HG03196 (cell line): ENCODE data around the gene ZBTB24.
A peak's percentile ranks its signal among the peaks of the same experiment; 100 is the strongest.
"Not testable (repeated sequence)": the region's sequence is repeated elsewhere in the genome, so short reads cannot be mapped to it uniquely, and the experiment has no call there.

Source experiments
- ATAC-seq: cut with Tn5 transposase; IDR thresholded peaks from one replicate; pipeline ENCODE4 v1.9.1; 2021; ENCODE audit not compliant: unreplicated experiment

Gene ZBTB24

GRCh38 chr6:109472132-109472995 is 10.7 kb downstream of the ZBTB24 start:
- ATAC-seq: peak; percentile 77

- ATAC-seq: no peak
These were observed 11.8 kb downstream of the ZBTB24 start for GRCh38 chr6:109471105-109471810.

- no peak for ATAC-seq
These were observed 13.3 kb downstream of the ZBTB24 start for GRCh38 chr6:109469591-109470189.

GRCh38 chr6:109467696-109468095 is 15.3 kb downstream of the ZBTB24 start:
- ATAC-seq: no peak

DNA sequence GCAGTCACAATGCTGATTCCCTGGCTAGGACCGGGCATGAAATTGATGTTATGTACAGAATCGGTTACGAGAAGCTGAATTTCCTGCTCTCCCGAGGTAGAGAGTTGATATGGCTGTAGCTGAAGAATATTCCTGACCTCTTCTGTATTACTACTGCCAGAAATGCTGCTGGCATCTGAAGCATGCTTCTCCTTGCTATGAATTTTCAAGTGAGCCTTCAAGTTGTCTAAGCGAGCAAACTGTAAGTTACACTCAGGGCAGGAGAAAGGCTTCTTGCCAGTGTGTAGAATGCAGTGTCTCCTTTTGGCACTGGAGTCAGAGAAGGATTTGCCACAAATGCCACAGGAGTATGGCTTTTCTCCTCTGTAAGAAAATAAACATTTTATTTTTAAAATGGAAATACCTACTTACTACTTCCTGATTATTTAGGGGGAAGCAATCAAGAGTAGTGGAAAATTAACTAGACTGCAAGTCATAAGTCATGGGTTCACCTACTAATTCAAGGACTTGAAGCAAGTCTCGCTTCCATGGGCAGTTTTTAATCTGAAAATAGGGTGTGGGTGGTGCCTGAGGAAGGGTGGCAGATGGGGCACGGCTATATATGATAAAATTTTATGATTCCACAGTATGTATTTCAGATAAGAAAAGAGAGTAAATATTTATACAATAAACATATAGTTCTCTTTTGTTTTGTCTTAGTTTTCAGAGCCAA is 16.7 kb downstream of the ZBTB24 start:
- ATAC-seq: no peak

- ATAC-seq: no peak
These were observed 17.2 kb downstream of the ZBTB24 start for GRCh38 chr6:109465772-109466171.

DNA sequence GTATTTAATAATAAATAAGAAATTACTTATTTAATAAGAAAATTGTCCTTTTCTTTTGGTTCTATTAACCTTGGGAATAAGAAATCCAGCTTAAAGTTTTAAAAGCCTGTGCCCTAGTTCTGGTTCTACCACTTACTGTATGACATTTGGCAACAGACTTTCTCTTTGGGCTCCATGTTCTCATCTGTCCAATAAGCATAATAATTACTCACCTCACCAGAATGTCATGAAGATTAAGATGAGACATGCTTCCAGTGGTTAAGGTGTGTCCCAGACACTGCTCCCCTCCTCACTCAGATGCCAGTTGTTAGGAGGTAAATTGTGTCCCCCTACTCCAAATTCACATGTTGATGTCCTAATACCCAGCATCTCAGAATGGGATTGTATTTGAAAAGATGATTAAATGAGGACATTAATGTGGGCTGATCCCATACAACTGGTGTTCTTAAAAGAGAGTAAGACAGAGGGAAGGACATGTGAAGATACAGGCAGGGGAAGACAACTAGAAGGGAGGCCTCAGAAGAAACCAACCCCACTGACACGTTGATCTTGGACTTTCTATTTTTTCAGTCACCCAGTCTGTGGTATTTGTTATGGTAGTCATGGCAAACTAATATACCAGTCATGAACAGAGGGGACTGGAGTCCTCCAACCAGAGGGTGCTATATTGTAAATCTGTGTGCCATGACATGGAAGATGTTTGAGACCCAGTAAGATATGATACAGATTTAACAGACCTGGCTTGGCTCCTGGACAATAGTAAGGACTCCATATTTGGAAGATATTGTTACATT is 21.1 kb downstream of the ZBTB24 start:
- ATAC-seq: no peak

DNA sequence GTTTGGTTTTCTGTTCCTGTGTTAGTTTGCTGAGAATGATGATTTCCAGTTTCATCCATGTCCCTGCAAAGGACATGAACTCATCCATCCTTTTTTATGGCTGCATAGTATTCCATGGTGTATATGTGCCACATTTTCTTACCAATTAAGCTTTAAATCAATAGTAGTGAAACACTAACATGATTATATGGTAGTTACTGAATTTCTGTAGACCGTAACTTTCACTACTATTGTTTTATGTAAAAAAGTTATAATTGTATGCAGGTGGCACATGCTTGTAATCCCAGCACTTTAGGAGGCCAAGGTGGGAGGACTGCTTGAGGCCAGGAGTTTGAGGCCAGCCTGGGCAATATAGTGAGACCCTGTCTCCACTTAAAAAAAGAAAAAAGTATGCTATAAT is 21.8 kb downstream of the ZBTB24 start:
- not testable (repeated sequence) for ATAC-seq

GRCh38 chr6:109460161-109460829 is 22.7 kb downstream of the ZBTB24 start:
- ATAC-seq: no peak

DNA sequence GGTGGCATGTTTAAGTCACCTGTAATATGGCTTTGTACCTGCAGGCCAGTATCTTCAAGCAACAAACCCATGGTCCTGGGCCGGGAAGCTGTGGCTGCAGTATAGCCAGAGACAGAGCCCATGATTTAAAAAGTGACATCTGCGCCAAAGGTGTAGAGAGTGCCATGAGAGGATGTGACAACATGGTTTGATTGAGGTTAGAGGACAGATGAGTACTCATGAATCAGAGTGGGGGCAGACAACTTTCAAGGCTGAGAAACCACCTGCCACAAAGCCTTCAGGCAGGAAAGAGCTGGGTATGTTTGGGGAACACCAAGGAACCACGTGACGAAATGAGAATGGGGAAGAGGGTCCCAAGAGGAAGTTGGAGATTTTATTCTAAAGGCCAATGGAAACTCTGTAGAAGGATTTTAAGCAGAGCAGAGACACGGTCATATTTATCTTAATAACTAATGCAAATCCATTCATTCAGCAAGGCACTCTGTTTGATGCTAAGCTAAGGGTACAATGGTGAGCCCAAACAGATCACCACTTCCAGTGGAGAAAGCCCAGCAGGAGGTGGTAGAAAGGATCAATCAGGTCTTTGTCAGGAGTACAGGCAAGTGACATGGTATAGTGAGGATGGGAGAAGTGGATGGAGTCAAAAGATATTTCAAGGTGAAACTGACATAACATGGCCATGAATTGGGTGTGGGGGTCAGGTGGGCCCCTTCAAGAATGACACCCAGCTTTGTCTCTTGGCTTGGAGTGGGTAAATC is 24.1 kb downstream of the ZBTB24 start:
- no peak for ATAC-seq

DNA sequence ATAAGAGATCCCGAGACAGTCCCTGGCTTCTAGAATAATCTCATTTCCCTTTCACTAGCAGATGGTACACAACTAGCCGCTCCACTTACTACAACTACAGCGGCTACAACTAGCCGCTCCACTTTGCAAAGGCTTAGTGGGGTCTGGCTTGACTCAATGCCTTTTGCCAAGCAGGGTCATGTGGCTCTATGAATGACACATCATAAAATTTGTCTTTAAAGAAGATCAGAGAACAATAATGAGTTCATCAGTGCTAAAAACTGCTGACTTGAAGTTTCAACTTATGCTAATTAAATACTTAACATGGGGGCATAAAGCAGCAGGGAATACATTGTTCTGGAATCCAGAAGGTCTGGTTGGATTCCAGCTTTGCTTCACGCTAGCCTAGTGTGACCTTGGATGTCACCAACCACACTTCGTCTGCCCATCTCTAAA is 25.4 kb downstream of the ZBTB24 start:
- ATAC-seq: no peak

DNA sequence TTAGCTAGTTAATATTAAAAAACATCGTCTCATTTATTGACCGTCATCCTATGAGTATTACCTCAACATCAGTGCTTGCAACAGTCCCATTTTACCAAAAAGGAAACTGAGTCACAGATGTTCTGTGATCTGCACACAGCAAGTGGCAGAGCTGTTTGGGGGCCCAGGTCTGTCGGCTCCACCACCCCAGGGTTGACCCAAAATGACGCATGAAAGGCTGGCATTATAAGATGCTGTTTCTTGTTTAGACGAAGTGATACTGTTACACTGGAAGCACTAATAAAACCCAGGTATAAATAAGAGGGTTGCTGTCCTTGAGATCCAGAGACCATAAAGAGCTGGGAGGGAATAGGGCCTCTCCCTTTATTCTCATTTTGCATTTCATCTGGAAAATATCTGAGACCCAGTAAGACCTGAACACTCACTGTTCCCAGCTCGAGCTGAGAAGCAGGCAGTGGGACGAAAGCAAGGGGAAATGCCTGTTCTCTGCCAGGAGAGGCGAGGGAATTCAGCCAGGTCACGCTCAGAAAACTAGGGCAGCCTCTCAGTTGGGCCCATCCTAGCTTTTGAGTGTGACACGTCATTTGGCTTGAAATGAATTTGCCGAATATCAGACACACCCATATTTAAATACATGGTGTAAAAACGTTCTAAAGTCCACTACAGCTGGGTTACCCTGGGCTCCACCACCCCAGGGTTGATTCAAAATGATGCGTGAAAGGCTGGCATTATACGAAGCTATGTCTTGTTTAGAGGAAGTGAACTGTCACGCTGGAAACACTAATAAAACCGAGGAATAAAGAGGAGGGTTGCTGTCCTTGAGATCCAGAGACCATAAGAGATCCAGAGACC is 26.1 kb downstream of the ZBTB24 start:
- ATAC-seq: no peak

GRCh38 chr6:109456111-109456583 is 26.9 kb downstream of the ZBTB24 start:
- peak; percentile 4 for ATAC-seq

DNA sequence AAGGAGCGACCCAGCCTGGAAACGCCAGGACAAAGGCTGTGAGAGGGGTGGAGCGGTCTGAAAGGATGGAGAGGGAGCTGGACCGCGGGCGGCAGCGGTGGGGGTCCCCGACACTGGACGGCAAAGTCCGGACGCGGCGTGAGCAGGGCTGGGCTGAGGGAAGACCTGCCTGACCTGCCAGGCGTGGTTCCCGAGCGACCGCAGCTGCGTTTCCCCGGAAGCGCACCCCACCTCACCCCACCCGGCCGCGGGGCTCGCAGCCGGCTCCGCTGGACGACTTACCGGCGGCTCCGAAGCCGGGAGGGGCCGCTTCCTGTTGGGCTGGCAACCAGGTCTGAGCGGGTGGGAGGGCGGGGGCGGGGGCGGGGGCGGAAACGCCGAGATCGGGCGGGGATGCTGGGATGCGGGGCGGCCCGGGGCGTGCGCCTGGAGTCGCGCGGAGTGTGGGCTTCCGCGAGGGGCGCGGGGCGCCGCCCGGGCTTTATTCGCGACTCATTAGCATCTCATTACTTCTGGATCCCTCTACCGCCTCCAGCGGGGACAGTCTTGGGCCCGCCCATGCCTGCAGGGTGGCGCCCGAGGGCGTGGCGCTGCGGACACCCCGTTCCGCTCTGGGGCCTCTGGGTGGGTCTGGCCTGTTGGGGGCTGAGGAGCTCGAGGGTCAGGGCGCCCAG is 27.4 kb downstream of the ZBTB24 start, which contains the start of gene MICAL1:
MICAL1 (minus strand) TSS at position 336 of the 674 bp plus-strand sequence. CDS start 1,576 bp downstream, outside the sequence.
- ATAC-seq: peak; percentile 47

DNA sequence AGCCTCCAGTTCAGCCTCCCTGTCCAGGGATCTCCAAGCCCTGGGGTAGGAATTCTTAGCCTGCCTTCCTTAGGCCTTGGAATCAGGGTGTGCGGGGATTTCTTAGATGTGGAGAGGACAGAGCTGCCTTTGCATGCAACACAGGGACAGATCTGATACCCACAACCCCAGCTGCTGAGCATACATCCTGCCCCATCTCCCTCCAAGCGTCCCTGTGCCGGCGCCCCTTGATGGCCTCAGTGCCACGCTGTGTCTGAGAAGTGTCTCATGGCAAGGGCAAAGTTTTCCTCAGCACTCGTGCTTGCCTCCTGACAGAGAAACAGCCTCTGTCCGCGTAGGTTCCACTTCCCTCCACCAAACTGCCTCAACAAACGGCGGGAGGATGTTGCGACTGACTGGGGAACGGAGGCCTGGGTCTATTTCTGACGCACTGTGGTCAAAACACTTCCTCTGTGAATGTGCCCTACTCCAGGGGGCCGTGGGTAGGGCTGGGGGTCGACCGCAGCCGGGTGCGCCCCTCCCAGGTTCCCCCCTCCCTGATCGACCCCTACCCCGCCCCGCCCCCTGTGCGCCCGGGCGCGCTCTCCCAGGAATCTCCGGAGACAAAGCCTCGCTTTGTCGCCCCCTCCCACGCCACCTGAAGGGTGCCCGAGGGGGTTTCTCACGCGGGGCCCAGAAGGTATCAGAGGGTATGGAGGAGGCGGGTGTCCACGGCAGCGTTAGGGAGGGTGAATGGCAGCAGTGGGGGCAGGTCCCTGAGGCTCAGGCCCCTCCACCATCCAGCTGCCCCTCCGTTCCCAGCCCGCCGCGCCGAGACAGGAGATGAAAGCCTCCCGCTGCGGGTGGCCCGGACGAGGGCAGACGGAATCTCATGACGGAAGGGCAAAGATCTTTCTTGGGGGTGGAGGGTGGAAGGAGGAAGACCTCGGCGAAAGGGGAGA is 28.3 kb downstream of the ZBTB24 start:
- ATAC-seq: peak; percentile 24
